Activated T-cell treated with anti-CD3 and anti-CD28 coated beads, Interleukin-2, amount 50 U/mL, for 1 hour (primary cell): ENCODE results near the gene CACNA1G.
A peak's percentile ranks its signal among the peaks of the same experiment; 100 is the strongest.

Source experiments
- DNase-seq: peaks from one replicate; pipeline ENCODE4 v3.0.0-alpha.2; 2020

CACNA1G gene

GRCh38 chr17:50618300-50618699 lies 57.8 kb downstream of the CACNA1G start:
- DNase-seq: no peak

GRCh38 chr17:50618941-50619340 lies 58.4 kb downstream of the CACNA1G start:
- DNase-seq: no peak

- no peak for DNase-seq
Observed at GRCh38 chr17:50619489-50619888, 59.0 kb downstream of the CACNA1G start.

GRCh38 chr17:50620237-50620636 lies 59.7 kb downstream of the CACNA1G start:
- DNase-seq: no peak

- DNase-seq: no peak
Observed at GRCh38 chr17:50620858-50621257, 60.3 kb downstream of the CACNA1G start.

- DNase-seq: no peak
Observed at GRCh38 chr17:50621574-50622031, 61.1 kb downstream of the CACNA1G start.

- no peak for DNase-seq
Observed at GRCh38 chr17:50624321-50624934, 63.9 kb downstream of the CACNA1G start.

- no peak for DNase-seq
Observed at GRCh38 chr17:50625032-50625871, 64.7 kb downstream of the CACNA1G start.

GRCh38 chr17:50626037-50626574 lies 65.6 kb downstream of the CACNA1G start:
- DNase-seq: peak; percentile 65

GRCh38 chr17:50627036-50627781 lies 66.7 kb downstream of the CACNA1G start:
- DNase-seq: no peak

- DNase-seq: no peak
Observed at GRCh38 chr17:50627782-50628601, 67.5 kb downstream of the CACNA1G start.

- DNase-seq: no peak
Observed at GRCh38 chr17:50629902-50630301, 69.4 kb downstream of the CACNA1G start.

- DNase-seq: peak; percentile 70
Observed at GRCh38 chr17:50630524-50631194, 70.1 kb downstream of the CACNA1G start.

- no peak for DNase-seq
Observed at GRCh38 chr17:50631195-50631907, 70.8 kb downstream of the CACNA1G start.

GRCh38 chr17:50631908-50632571 lies 71.5 kb downstream of the CACNA1G start:
- no peak for DNase-seq

- no peak for DNase-seq
Observed at GRCh38 chr17:50632637-50633036, 72.1 kb downstream of the CACNA1G start.

GRCh38 chr17:50633683-50634082 lies 73.2 kb downstream of the CACNA1G start:
- no peak for DNase-seq

- no peak for DNase-seq
Observed at GRCh38 chr17:50634224-50634914, 73.9 kb downstream of the CACNA1G start, which contains the start of gene ABCC3. TSS of gene ABCC3 (plus strand) at chr17:50634881. CDS start at chr17:50634937, 56 bp downstream.

- no peak for DNase-seq
Observed at GRCh38 chr17:50634915-50635731, 74.6 kb downstream of the CACNA1G start.
